ENCODE results near the gene PEX1. TPM values are rescaled to one million over a fixed set of nuclear protein-coding genes. Genes with fewer than 3 reads are reported as not detected.

PEX1 gene
- total and polyA plus RNA-seq, 9 of the 15 experiments (the other 6 are each of a cell fraction or from before 2014, with no cell fraction given) = 9.4 to 32.2 (median 19.9) TPM

DNA sequence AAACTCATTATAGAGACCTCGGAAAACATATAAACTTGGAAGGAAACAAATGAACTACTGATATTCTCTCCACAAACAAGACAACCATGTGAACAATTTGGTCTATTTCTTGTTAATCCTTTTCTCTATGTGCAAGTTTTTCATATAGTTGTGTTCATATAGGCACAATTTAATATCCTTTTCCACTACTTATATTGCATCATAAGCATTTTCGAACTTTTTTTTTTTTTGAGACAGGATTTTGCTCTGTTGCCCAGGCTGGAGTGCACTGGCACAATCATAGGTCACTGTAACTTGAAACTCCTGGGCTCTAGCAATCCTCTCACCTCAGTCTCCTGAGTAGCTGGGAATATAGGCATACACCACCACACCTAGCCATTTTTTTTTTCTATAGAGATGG lies 5.2 kb downstream of the PEX1 start (continued):
- TF ChIP-seq CEBPG (CRISPR knock-in tag; IDR thresholded peaks at IDR 0.05) (no peak), CEBPG (tag; conservative IDR thresholded peaks at IDR 0.05 in 1 of 2, IDR thresholded peaks at IDR 0.05 in 1 of 2) (peak in 1 of 2 experiments; percentile 50; a peak in 2 of 4 replicates), MEF2A (IDR thresholded peaks at IDR 0.05; ENCODE audit: control insufficient read depth, low read depth, low read length) (no peak), MAFG (tag; conservative IDR thresholded peaks at IDR 0.05) (peak; percentile 50; the same call in 1 of the 2 replicates), GATA2 (CRISPR knock-in tag; IDR thresholded peaks at IDR 0.05) (no peak)

DNA sequence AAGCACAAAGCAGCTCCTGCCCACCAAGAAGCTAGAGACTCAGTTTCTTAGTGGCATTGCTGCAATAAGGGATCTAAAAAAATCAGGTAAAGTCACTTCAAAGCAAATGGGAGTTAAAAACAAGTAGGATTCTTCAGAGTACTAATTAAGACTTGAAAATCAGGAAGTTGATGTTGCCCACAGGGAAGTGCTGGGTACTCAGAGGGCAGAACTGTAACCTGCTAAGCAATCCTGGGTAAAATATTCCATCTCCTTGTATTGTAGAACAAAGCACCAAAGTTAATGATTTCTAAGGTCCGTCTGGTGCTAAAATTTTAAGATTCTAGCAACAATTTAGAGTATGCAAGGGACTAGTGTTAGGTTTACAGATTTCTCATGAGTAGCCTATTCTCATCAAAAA lies 8.3 kb downstream of the PEX1 start:
- ATAC-seq = no peak
- Histone ChIP-seq H3K27me3 (ENCODE audit: control insufficient read depth in 2 of 2, insufficient read depth in 2 of 2, low read length in 2 of 2) (no peaks in the 10 kb centered on the region), H3K36me3 (ENCODE audit: control insufficient read depth, insufficient read depth, low read length) (peaks cover 11% of the 10 kb centered on the region; the same call in 1 of the 3 replicates), H3K79me2 (ENCODE audit: control insufficient read depth, insufficient read depth, low read length) (no peaks in the 10 kb centered on the region), H3K9ac (ENCODE audit: insufficient read depth in 1 of 2, low read depth in 2 of 2, low read length in 2 of 2) (no peak overlapping the region), H3K4me2 (ENCODE audit: insufficient read depth, low read length) (no peak overlapping the region), H2AFZ (ENCODE audit: low read depth, low read length) (no peak overlapping the region), H3K27ac (ENCODE audit: extremely low read depth, low read depth, low read length) (no peak overlapping the region), H3K9me3 (replicated peaks; ENCODE audit: control insufficient read depth, insufficient read depth, low read depth, low read length) (no peaks in the 10 kb centered on the region), H3K4me1 (replicated peaks in 1 of 2; ENCODE audit: control insufficient read depth in 2 of 2, insufficient read depth in 2 of 2, low read length in 2 of 2) (no peaks in the 10 kb centered on the region), H4K20me1 (replicated peaks; ENCODE audit: control insufficient read depth, insufficient read depth, low read length) (no peaks in the 10 kb centered on the region), H3K9me1 (ENCODE audit: control insufficient read depth, insufficient read depth, low read length) (no peaks in the 10 kb centered on the region), H3K4me3 (no peak overlapping the region)
- POLR2A ChIA-PET = no interaction called here
- TF ChIP-seq ZNF764 (CRISPR knock-in tag; IDR thresholded peaks at IDR 0.05; ENCODE audit: low read depth) (no peak), ZNF224 (CRISPR knock-in tag; IDR thresholded peaks at IDR 0.05) (no peak), POLR3G (IDR thresholded peaks at IDR 0.05; ENCODE audit: extremely low read depth, insufficient read length, insufficient replicate concordance) (no peak), ZNF695 (CRISPR knock-in tag; IDR thresholded peaks at IDR 0.05) (no peak), GATAD2B (IDR thresholded peaks at IDR 0.05; ENCODE audit: borderline replicate concordance) (no peak), SIN3A (IDR thresholded peaks at IDR 0.05; ENCODE audit: borderline replicate concordance in 2 of 2, control insufficient read depth in 1 of 2, low read depth in 2 of 2, low read length in 2 of 2) (no peak)
- TF ChIP-seq, protein P1, sequence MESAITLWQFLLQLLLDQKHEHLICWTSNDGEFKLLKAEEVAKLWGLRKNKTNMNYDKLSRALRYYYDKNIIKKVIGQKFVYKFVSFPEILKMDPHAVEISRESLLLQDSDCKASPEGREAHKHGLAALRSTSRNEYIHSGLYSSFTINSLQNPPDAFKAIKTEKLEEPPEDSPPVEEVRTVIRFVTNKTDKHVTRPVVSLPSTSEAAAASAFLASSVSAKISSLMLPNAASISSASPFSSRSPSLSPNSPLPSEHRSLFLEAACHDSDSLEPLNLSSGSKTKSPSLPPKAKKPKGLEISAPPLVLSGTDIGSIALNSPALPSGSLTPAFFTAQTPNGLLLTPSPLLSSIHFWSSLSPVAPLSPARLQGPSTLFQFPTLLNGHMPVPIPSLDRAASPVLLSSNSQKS (CRISPR knock-in tag; IDR thresholded peaks at IDR 0.05) = no peak
- TF ChIP-seq, protein P2, sequence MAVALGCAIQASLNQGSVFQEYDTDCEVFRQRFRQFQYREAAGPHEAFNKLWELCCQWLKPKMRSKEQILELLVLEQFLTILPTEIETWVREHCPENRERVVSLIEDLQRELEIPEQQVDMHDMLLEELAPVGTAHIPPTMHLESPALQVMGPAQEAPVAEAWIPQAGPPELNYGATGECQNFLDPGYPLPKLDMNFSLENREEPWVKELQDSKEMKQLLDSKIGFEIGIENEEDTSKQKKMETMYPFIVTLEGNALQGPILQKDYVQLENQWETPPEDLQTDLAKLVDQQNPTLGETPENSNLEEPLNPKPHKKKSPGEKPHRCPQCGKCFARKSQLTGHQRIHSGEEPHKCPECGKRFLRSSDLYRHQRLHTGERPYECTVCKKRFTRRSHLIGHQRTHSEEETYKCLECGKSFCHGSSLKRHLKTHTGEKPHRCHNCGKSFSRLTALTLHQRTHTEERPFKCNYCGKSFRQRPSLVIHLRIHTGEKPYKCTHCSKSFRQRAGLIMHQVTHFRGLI (CRISPR knock-in tag; IDR thresholded peaks at IDR 0.05) = no peak
- TF ChIP-seq, protein P3, sequence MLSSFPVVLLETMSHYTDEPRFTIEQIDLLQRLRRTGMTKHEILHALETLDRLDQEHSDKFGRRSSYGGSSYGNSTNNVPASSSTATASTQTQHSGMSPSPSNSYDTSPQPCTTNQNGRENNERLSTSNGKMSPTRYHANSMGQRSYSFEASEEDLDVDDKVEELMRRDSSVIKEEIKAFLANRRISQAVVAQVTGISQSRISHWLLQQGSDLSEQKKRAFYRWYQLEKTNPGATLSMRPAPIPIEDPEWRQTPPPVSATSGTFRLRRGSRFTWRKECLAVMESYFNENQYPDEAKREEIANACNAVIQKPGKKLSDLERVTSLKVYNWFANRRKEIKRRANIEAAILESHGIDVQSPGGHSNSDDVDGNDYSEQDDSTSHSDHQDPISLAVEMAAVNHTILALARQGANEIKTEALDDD (IDR thresholded peaks at IDR 0.05) = no peak
- TF ChIP-seq, protein P4, sequence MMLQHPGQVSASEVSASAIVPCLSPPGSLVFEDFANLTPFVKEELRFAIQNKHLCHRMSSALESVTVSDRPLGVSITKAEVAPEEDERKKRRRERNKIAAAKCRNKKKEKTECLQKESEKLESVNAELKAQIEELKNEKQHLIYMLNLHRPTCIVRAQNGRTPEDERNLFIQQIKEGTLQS (IDR thresholded peaks at IDR 0.05) = no peak
- TF ChIP-seq, protein P4 (CRISPR knock-in tag; conservative IDR thresholded peaks at IDR 0.05) = no peak
- no peak for FAIRE-seq
- in situ Hi-C loops (cut with MboI) = no loop called here
- DNase-seq (ENCODE audit: extremely low read depth in 1 of 4, low spot score in 3 of 4) = no peak
- CTCF ChIA-PET (ENCODE audit: low intra/inter-chr PET ratio) = interaction anchor here (0.6 kb wide), 1 partner anchor 151 kb away, joined by 3 read pairs; no protein-coding TSS in a partner anchor
- no TSS peak for BruUV-seq (replicated peaks)
- 54% methylated on average over 1 of the region's 1 CpG for WGBS (ENCODE audit: insufficient coverage, low coverage, missing lambda C conversion rate)
- intact Hi-C loops (cut with micrococcal nuclease) = loop anchor here (10.0 kb wide), 1 partner anchor 535 kb away; no protein-coding TSS in a partner anchor

Measured in K562 (cell line).